MM.1S (cell line): ENCODE data around the gene CAMK2A.

Source experiments
- DNase-seq: peaks from one replicate; pipeline ENCODE4 v3.0.0-alpha.2; 2015
- H2AFZ ChIP-seq: fragments of 300-600 bp; sonication (generic); 2 replicates; pipeline ENCODE4 v1.6.0; 2016; ENCODE audit warnings: antibody characterized with exemption, low read length
- H3F3A ChIP-seq: fragments of 300-600 bp; sonication (generic); 2 replicates; pipeline ENCODE4 v1.6.1; 2016; ENCODE audit warnings: mild to moderate bottlenecking, antibody characterized with exemption, low read length, moderate library complexity, mixed read lengths; ENCODE audit not compliant: insufficient read depth
- H3K27ac ChIP-seq: fragments of 300-600 bp; sonication (generic); 2 replicates; pipeline ENCODE4 v1.5.1; 2016; ENCODE audit warnings: mild to moderate bottlenecking, low read length
- H3K27me3 ChIP-seq: fragments of 300-600 bp; sonication (generic); replicated peaks from 2 replicates; pipeline ENCODE4 v1.6.0; 2016; ENCODE audit warnings: low read length; ENCODE audit not compliant: insufficient read depth
- H3K36me3 ChIP-seq: fragments of 300-600 bp; sonication (generic); replicated peaks from 2 replicates; pipeline ENCODE4 v1.6.1; 2016; ENCODE audit warnings: mild to moderate bottlenecking, low read length, mixed read lengths; ENCODE audit not compliant: insufficient read depth
- H3K4me1 ChIP-seq: fragments of 300-600 bp; sonication (generic); 2 replicates; pipeline ENCODE4 v1.6.1; 2016; ENCODE audit warnings: low read length, mixed read lengths
- H3K4me2 ChIP-seq: fragments of 300-600 bp; sonication (generic); 2 replicates; pipeline ENCODE4 v1.6.0; 2016; ENCODE audit warnings: low read depth, low read length
- H3K4me3 ChIP-seq: fragments of 300-600 bp; sonication (generic); 2 replicates; pipeline ENCODE4 v1.5.1; 2016; ENCODE audit warnings: low read length, mixed read lengths
- H3K79me2 ChIP-seq: fragments of 300-600 bp; sonication (generic); 2 replicates; pipeline ENCODE4 v1.6.1; 2016; ENCODE audit warnings: mixed run types, low read length, mixed read lengths
- H3K9ac ChIP-seq: fragments of 300-600 bp; sonication (generic); 2 replicates; pipeline ENCODE4 v1.6.1; 2016; ENCODE audit warnings: low read length, mixed read lengths
- H3K9me2 ChIP-seq: fragments of 300-600 bp; sonication (generic); replicated peaks from 2 replicates; pipeline ENCODE4 v1.6.1; 2016; ENCODE audit warnings: mild to moderate bottlenecking, low read length, mixed read lengths; ENCODE audit not compliant: insufficient read depth
- H3K9me3 ChIP-seq: fragments of 300-600 bp; sonication (generic); replicated peaks from 2 replicates; pipeline ENCODE4 v1.6.1; 2016; ENCODE audit warnings: mild to moderate bottlenecking, low read length, mixed read lengths; ENCODE audit not compliant: insufficient read depth
- H4K20me1 ChIP-seq: fragments of 300-600 bp; sonication (generic); 2 replicates; pipeline ENCODE4 v1.6.1; 2016; ENCODE audit warnings: mild to moderate bottlenecking, low read length, moderate library complexity, mixed read lengths; ENCODE audit not compliant: insufficient read depth
- EZH2 ChIP-seq: fragments of 300-600 bp; sonication (generic); optimal IDR thresholded peaks from 2 replicates; pipeline ENCODE3; 2017; ENCODE audit warnings: low read depth, mild to moderate bottlenecking, antibody characterized with exemption, low read length, mixed read lengths
- EZH2phosphoT487 ChIP-seq: fragments of 300-600 bp; sonication (generic); IDR thresholded peaks from 2 replicates; pipeline ENCODE4 v1.6.1; 2018; ENCODE audit warnings: antibody characterized with exemption, low read length
- TF ChIP-seq, protein P1 (sequence below): fragments of 300-600 bp; sonication (generic); IDR thresholded peaks from 2 replicates; pipeline ENCODE4 v1.5.1; 2016; ENCODE audit warnings: antibody characterized with exemption, low read length, mixed read lengths

Gene CAMK2A

DNA sequence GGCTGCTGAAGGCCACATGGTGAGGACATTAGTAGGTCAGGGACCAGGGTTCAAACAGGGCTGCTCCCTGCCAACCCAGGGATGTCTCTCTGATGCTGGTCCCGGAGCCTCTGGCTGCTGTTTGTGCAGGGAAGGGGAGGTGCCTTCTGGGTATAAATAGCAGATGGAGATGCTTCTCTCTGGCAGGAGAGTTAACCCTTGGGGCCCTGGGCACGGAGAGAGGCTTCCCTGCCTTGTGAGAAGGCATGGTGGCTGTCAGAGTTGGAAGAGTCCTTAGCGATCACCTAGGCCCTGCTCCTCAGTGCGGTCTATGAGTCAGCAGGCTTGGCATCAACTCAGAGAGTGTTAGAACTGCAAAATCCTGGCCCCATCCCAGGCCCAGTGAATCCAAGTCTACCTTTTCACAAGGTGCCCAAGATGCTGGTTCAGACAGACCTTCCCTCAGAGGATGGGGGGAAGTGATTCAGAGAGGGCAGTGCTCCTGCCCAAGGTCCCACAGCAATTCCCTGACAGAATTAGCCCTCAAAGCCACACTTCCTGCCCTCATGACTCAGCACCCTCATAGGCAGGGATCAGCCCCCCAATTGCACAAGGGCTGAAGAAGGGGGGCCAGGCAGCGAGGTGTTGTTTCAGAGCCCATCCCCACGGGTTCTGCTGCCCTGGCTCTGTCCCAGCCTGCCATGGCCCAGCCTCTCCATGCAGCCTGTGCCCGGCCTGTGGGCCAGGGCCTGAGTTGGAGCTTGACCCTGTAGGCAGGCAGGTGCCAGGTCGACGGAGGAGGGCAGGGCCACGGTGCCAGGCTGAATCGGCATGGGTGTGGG is 25.6 kb downstream of the CAMK2A start:
- H3F3A ChIP-seq, result no peaks in the 10 kb centered on the region
- H3K27ac ChIP-seq, result no peak overlapping the region
- no peaks in the 10 kb centered on the region for H3K9me3 ChIP-seq
- no peaks in the 10 kb centered on the region for H3K36me3 ChIP-seq
- no peaks in the 10 kb centered on the region for H3K9me2 ChIP-seq
- no peak overlapping the region for H2AFZ ChIP-seq
- no peak overlapping the region for H3K9ac ChIP-seq
- no peaks in the 10 kb centered on the region for H3K4me1 ChIP-seq
- H3K27me3 ChIP-seq, result no peaks in the 10 kb centered on the region
- TF ChIP-seq EZH2, result no peak
- TF ChIP-seq, protein P1, sequence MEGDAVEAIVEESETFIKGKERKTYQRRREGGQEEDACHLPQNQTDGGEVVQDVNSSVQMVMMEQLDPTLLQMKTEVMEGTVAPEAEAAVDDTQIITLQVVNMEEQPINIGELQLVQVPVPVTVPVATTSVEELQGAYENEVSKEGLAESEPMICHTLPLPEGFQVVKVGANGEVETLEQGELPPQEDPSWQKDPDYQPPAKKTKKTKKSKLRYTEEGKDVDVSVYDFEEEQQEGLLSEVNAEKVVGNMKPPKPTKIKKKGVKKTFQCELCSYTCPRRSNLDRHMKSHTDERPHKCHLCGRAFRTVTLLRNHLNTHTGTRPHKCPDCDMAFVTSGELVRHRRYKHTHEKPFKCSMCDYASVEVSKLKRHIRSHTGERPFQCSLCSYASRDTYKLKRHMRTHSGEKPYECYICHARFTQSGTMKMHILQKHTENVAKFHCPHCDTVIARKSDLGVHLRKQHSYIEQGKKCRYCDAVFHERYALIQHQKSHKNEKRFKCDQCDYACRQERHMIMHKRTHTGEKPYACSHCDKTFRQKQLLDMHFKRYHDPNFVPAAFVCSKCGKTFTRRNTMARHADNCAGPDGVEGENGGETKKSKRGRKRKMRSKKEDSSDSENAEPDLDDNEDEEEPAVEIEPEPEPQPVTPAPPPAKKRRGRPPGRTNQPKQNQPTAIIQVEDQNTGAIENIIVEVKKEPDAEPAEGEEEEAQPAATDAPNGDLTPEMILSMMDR, result no peak
- no peak for TF ChIP-seq EZH2phosphoT487
- no peaks in the 10 kb centered on the region for H4K20me1 ChIP-seq
- DNase-seq, result no peak
- H3K4me3 ChIP-seq, result no peak overlapping the region
- no peak overlapping the region for H3K4me2 ChIP-seq
- no peaks in the 10 kb centered on the region for H3K79me2 ChIP-seq

DNA sequence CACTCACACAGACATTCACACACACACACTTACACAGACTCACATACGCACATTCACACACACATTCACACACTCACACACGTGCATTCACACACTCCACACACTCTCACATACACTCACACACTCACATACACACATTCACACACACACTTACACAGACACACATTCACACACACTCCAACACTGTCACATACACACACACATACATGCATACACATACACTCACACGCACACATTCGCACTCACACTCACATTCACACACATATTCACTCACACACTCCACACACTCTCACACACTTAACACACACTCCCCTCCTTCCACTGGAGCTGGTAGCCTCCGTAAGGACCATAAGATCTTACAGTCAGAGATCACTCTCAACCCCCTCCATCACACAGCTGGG is 26.2 kb downstream of the CAMK2A start:
- DNase-seq, result no peak
- Histone ChIP-seq H3K4me3 (no peak overlapping the region), H3F3A (no peaks in the 10 kb centered on the region), H2AFZ (no peak overlapping the region), H3K9ac (no peak overlapping the region), H3K4me1 (no peaks in the 10 kb centered on the region), H3K27me3 (no peaks in the 10 kb centered on the region), H3K36me3 (no peaks in the 10 kb centered on the region), H3K4me2 (no peak overlapping the region), H4K20me1 (no peaks in the 10 kb centered on the region), H3K9me3 (no peaks in the 10 kb centered on the region), H3K79me2 (no peaks in the 10 kb centered on the region), H3K27ac (no peak overlapping the region), H3K9me2 (no peaks in the 10 kb centered on the region)
- TF ChIP-seq, protein P1, result no peak
- TF ChIP-seq EZH2 (no peak), EZH2phosphoT487 (no peak)

DNA sequence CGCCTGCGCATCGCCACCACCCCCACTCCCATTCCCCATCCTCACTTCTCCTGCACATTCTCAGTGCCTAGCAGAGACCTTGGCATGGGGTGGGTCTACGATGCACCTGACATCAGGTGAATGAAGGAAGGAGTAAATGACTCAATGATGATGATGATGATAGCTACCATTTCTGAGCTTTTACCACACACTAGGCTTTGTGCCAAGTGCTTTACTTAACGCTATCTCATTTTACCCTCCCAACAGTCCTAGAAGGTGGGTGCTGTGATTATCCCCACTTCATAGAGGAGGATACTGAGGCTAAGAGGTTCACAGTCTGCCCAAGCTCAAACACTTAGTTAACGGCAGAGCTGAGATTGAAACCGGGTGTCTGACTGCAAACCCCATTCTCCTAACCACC is 27.1 kb downstream of the CAMK2A start:
- Histone ChIP-seq H3K9me2 (no peaks in the 10 kb centered on the region), H3K4me1 (no peaks in the 10 kb centered on the region), H3K9ac (no peak overlapping the region), H3K79me2 (no peaks in the 10 kb centered on the region), H3K9me3 (no peaks in the 10 kb centered on the region), H3K4me2 (no peak overlapping the region), H3K36me3 (no peaks in the 10 kb centered on the region), H3K27me3 (no peaks in the 10 kb centered on the region), H3K27ac (no peak overlapping the region), H3F3A (no peaks in the 10 kb centered on the region), H2AFZ (no peak overlapping the region), H4K20me1 (no peaks in the 10 kb centered on the region), H3K4me3 (no peak overlapping the region)
- DNase-seq, result no peak
- TF ChIP-seq, protein P1, result no peak
- no peak for TF ChIP-seq EZH2
